ENCODE measurements around the gene KREMEN1.

KREMEN1 gene

GRCh38 chr22:29061773-29062172 is 11.1 kb upstream of the KREMEN1 start, which contains the start of gene C22orf31:
TSS of gene C22orf31 (minus strand) at chr22:29061831. CDS start at chr22:29061792, 39 bp downstream.
- 75 to 92% methylated on average over 1 of the region's 2 CpGs for WGBS, 2 experiments
- H3K4me1 ChIP-seq (ENCODE audit: control insufficient read depth, insufficient read depth, low read length): peaks cover 7% of the 10 kb centered on the region
- H3K4me3 ChIP-seq (ENCODE audit: insufficient read depth, low read depth, low read length): no peak within 1 kb of the TSS
- H3K27me3 ChIP-seq (ENCODE audit: control insufficient read depth, insufficient read depth, low read length, poor library complexity, severe bottlenecking): no peaks in the 10 kb centered on the region
- no peak within 1 kb of the TSS for H3K27ac ChIP-seq (ENCODE audit: insufficient read depth, low read depth, low read length, poor library complexity, severe bottlenecking)
- no peaks in the 10 kb centered on the region for H3K36me3 ChIP-seq (ENCODE audit: control insufficient read depth, insufficient read depth, low read length)
- H3K9me3 ChIP-seq (ENCODE audit: control insufficient read depth, low read length): no peaks in the 10 kb centered on the region

DNA sequence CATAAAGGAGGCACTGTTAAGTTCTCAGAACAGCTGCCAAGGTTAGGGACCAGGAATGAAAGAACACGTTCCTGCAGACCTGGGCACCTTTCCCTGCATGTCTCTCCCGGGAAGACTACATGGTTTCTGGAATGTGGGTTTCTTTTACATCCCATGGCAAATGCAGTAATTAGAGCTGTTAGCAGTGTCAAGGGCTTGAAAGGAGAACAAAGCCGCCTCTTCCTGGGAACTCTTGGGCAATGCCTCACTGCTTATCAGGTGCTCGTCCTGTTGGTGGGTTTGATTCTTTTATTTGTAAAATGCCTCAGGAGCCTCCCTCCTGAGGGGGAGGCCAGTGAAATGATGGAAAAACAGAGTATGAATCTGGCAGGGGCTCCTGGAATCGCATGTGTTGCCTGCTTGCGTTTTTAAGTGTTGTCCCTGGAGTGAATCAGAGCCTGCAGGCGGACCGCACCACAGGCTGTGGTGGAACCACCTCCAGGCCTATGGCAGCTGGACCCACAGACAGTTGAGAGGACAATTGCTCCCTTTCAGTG is 10.5 kb upstream of the KREMEN1 start:
- no peak overlapping the region for H3K27ac ChIP-seq (ENCODE audit: insufficient read depth, low read depth, low read length, poor library complexity, severe bottlenecking)
- no peaks in the 10 kb centered on the region for H3K9me3 ChIP-seq (ENCODE audit: control insufficient read depth, low read length)
- WGBS, 2 experiments: 69 to 74% methylated on average over 8 of the region's 8 CpGs

GRCh38 chr22:29065468-29066190 is 7.2 kb upstream of the KREMEN1 start:
- Histone ChIP-seq H3K27me3 (ENCODE audit: control insufficient read depth, insufficient read depth, low read length, poor library complexity, severe bottlenecking) (peaks cover 9% of the 10 kb centered on the region), H3K27ac (ENCODE audit: insufficient read depth, low read depth, low read length, poor library complexity, severe bottlenecking) (no peak overlapping the region), H3K4me3 (ENCODE audit: insufficient read depth, low read depth, low read length) (no peak overlapping the region), H3K9me3 (ENCODE audit: control insufficient read depth, low read length) (no peaks in the 10 kb centered on the region), H3K36me3 (ENCODE audit: control insufficient read depth, insufficient read depth, low read length) (no peaks in the 10 kb centered on the region), H3K4me1 (ENCODE audit: control insufficient read depth, insufficient read depth, low read length) (peaks cover 7% of the 10 kb centered on the region)
- whole genome bisulfite sequencing, 2 experiments: 82 to 89% methylated on average over 6 to 7 of the region's 7 CpGs

More for the DNA sequence above, 10.5 kb upstream of the KREMEN1 start:
- no peak overlapping the region for H3K4me3 ChIP-seq (ENCODE audit: insufficient read depth, low read depth, low read length)
- no peaks in the 10 kb centered on the region for H3K36me3 ChIP-seq (ENCODE audit: control insufficient read depth, insufficient read depth, low read length)
- H3K4me1 ChIP-seq (ENCODE audit: control insufficient read depth, insufficient read depth, low read length): peaks cover 7% of the 10 kb centered on the region
- no peaks in the 10 kb centered on the region for H3K27me3 ChIP-seq (ENCODE audit: control insufficient read depth, insufficient read depth, low read length, poor library complexity, severe bottlenecking)

GRCh38 chr22:29069463-29069862 is 3.4 kb upstream of the KREMEN1 start:
- 85 to 86% methylated on average over 4 of the region's 4 CpGs for WGBS, 2 experiments
- H3K27me3 ChIP-seq (ENCODE audit: control insufficient read depth, insufficient read depth, low read length, poor library complexity, severe bottlenecking): peaks cover 46% of the 10 kb centered on the region

GRCh38 chr22:29070490-29070889 is 2.3 kb upstream of the KREMEN1 start:
- no peaks in the 10 kb centered on the region for H3K36me3 ChIP-seq (ENCODE audit: control insufficient read depth, insufficient read depth, low read length)
- H3K27ac ChIP-seq (ENCODE audit: insufficient read depth, low read depth, low read length, poor library complexity, severe bottlenecking): no peak overlapping the region
- no peak overlapping the region for H3K4me3 ChIP-seq (ENCODE audit: insufficient read depth, low read depth, low read length)
- no peaks in the 10 kb centered on the region for H3K9me3 ChIP-seq (ENCODE audit: control insufficient read depth, low read length)
- H3K27me3 ChIP-seq (ENCODE audit: control insufficient read depth, insufficient read depth, low read length, poor library complexity, severe bottlenecking): peaks cover 56% of the 10 kb centered on the region
- H3K4me1 ChIP-seq (ENCODE audit: control insufficient read depth, insufficient read depth, low read length): peaks cover 3% of the 10 kb centered on the region
- WGBS, 2 experiments: 96% methylated on average over 4 of the region's 4 CpGs

More at GRCh38 chr22:29069463-29069862, 3.4 kb upstream of the KREMEN1 start:
- Histone ChIP-seq H3K4me3 (ENCODE audit: insufficient read depth, low read depth, low read length) (no peak overlapping the region), H3K27ac (ENCODE audit: insufficient read depth, low read depth, low read length, poor library complexity, severe bottlenecking) (no peak overlapping the region), H3K36me3 (ENCODE audit: control insufficient read depth, insufficient read depth, low read length) (no peaks in the 10 kb centered on the region), H3K4me1 (ENCODE audit: control insufficient read depth, insufficient read depth, low read length) (peaks cover 3% of the 10 kb centered on the region), H3K9me3 (ENCODE audit: control insufficient read depth, low read length) (no peaks in the 10 kb centered on the region)

GRCh38 chr22:29071261-29072045 is 1.4 kb upstream of the KREMEN1 start:
- H3K4me1 ChIP-seq (ENCODE audit: control insufficient read depth, insufficient read depth, low read length): peaks cover 3% of the 10 kb centered on the region
- 8% methylated on average over 60 of the region's 60 CpGs for WGBS, 2 experiments
- H3K9me3 ChIP-seq (ENCODE audit: control insufficient read depth, low read length): no peaks in the 10 kb centered on the region
- peak overlapping the region; percentile 24 for H3K4me3 ChIP-seq (ENCODE audit: insufficient read depth, low read depth, low read length)
- H3K36me3 ChIP-seq (ENCODE audit: control insufficient read depth, insufficient read depth, low read length): no peaks in the 10 kb centered on the region
- H3K27me3 ChIP-seq (ENCODE audit: control insufficient read depth, insufficient read depth, low read length, poor library complexity, severe bottlenecking): peaks cover 60% of the 10 kb centered on the region
- no peak overlapping the region for H3K27ac ChIP-seq (ENCODE audit: insufficient read depth, low read depth, low read length, poor library complexity, severe bottlenecking)

DNA sequence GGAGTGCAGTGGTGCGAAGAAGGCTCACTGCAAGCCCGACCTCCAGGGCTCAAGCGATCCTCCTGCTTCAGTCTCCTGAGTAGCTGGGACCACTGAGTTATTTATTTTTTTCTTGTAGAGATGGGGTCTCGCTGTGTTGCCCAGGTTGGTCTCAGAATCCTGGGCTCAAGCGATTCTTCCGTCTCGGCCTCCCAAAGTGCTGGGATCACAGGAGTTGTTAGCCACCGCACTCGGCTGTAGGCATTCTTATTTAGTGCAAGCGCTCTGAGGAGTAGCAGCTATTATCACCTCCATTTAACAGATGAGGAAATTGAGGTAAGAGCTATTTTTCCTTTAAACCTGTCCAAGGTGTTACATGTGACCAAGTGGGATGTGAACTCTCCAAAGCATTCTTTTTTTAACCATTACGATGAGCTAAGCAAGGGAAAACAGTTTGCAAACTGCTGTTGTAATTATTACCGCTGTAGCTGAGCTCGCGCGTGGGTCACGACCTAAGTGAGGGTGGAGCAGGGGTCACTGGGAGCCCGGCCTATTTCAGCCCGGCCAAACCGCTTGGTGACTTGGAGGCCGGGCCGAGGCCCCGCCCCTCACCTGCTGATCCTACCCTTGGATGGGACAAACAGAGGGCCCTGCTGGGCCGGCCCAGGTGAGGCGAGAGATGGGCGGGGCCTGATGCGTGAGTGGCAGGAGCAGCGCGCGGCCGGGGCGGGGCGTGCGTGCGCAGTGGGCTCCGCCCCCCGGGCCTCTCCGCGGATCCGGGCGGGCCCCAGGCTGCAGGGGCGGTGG is 449 bp upstream of the KREMEN1 start:
- Histone ChIP-seq H3K4me3 (ENCODE audit: insufficient read depth, low read depth, low read length) (peak overlapping the region; percentile 46), H3K27ac (ENCODE audit: insufficient read depth, low read depth, low read length, poor library complexity, severe bottlenecking) (no peak overlapping the region), H3K36me3 (ENCODE audit: control insufficient read depth, insufficient read depth, low read length) (no peaks in the 10 kb centered on the region), H3K27me3 (ENCODE audit: control insufficient read depth, insufficient read depth, low read length, poor library complexity, severe bottlenecking) (peaks cover 60% of the 10 kb centered on the region), H3K4me1 (ENCODE audit: control insufficient read depth, insufficient read depth, low read length) (peaks cover 3% of the 10 kb centered on the region), H3K9me3 (ENCODE audit: control insufficient read depth, low read length) (no peaks in the 10 kb centered on the region)
- 24% methylated on average over 41 of the region's 41 CpGs for WGBS, 2 experiments

- H3K9me3 ChIP-seq (ENCODE audit: control insufficient read depth, low read length): no peaks in the 10 kb centered on the region
- H3K27ac ChIP-seq (ENCODE audit: insufficient read depth, low read depth, low read length, poor library complexity, severe bottlenecking): no peak overlapping the region
- 2% methylated on average over 53 of the region's 53 CpGs for WGBS, 2 experiments
- H3K36me3 ChIP-seq (ENCODE audit: control insufficient read depth, insufficient read depth, low read length): no peaks in the 10 kb centered on the region
- H3K27me3 ChIP-seq (ENCODE audit: control insufficient read depth, insufficient read depth, low read length, poor library complexity, severe bottlenecking): peaks cover 60% of the 10 kb centered on the region
- H3K4me3 ChIP-seq (ENCODE audit: insufficient read depth, low read depth, low read length): peak overlapping the region; percentile 46
- peaks cover 3% of the 10 kb centered on the region for H3K4me1 ChIP-seq (ENCODE audit: control insufficient read depth, insufficient read depth, low read length)
Measured at GRCh38 chr22:29073618-29074275, 912 bp downstream of the KREMEN1 start.

DNA sequence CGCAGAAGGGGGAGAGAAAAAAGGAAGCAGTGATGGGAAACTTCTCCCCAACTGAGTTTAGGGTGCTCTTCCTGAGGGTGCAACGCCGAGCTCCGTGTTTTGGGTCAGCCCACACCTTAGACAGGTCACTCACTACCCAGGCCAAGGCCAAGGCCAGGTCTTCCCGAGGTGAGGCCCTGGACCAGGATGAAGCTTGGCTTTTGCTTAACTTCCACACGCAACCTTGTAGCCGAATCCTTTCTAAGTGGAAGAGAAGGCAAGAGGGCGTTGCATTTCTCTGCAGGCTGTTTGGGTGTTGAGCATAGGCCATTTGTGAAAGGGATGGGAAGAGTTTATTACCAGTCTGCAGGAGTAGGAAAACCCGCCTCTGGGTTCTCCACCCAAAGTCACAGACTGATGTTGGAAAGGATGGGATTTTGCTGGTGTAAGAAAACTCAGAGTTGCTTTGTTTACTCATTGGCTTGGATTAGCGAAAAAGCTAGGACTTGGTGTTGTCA is 1.5 kb downstream of the KREMEN1 start:
- H3K27ac ChIP-seq (ENCODE audit: insufficient read depth, low read depth, low read length, poor library complexity, severe bottlenecking): no peak overlapping the region
- peak overlapping the region; percentile 46 for H3K4me3 ChIP-seq (ENCODE audit: insufficient read depth, low read depth, low read length)
- H3K9me3 ChIP-seq (ENCODE audit: control insufficient read depth, low read length): no peaks in the 10 kb centered on the region
- peaks cover 57% of the 10 kb centered on the region for H3K27me3 ChIP-seq (ENCODE audit: control insufficient read depth, insufficient read depth, low read length, poor library complexity, severe bottlenecking)
- WGBS, 2 experiments: 65% methylated on average over 10 of the region's 10 CpGs
- H3K36me3 ChIP-seq (ENCODE audit: control insufficient read depth, insufficient read depth, low read length): no peaks in the 10 kb centered on the region
- peaks cover 3% of the 10 kb centered on the region for H3K4me1 ChIP-seq (ENCODE audit: control insufficient read depth, insufficient read depth, low read length)

All from ectodermal cell (in vitro differentiated cells).